Endothelial cell of hepatic sinusoid (primary cell): Measurements from ENCODE around the gene PDZD11.
"Not testable (repeated sequence)": the region's sequence is repeated elsewhere in the genome, so short reads cannot be mapped to it uniquely, and the experiment has no call there.

Experiments
- in situ Hi-C: cut with HindIII; loops from 2 replicates; pipeline ENCODE4 v1.10.0; 2017; ENCODE audit warnings: low sequenced_read_pairs

Gene PDZD11

DNA sequence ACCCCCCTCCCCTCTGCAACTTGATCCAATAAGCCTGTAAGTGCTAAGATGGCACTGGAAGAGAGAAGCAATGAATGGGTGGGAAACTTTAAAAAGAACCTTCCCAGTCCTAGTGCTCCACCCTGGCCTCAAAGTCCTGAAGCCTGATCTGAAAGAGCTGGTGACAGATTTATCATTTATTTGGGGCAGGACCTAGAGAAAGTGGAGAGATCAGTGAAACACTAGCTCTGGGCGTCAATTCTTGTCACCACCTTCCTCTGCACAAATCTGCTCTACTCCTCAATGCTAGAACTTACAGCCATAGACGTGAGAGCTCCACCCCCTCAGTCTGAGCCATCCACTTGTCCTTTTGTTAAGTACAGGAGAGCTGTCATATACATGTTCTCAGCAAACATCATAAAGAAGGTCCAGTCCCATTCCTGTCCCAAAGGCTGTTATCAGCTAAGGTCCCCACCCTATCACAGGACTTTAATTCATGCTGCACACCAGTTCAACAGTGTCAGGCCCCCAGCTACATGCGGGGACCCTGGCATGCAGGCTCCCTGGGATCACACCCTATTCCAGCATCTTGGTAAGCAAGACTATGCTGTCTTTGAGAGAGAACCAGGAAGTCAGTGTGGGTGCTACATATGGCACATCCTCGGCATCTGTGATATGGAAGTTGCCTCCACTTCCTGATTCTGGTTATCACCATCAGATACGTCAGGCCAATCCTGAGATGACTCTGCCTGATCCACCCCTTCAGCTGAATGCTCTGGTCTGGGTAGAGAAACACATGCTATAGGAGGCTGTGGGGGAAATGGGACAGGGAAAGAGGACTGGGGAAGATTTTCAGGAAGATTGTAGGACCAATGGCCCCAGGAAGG, 32.1 kb downstream of the PDZD11 start:
- in situ Hi-C loops: no loop called here

DNA sequence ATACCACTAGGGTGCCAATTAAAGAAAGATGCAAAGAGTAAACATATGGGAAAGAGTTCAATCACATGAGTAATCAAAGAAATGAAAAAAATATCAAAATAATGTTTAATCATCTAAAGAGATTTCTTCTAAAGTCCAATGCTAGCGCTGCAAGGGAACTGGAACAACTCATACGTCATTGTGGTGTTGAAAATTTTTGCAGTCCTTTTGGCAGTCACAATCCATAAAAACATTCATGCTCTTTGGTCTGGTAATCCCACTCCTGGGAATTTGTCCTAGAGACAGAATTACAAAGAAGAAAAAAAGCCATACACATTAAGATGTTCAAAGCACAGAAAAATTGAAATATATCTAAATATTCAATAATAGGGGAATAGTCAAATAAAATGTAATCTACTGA, 34.3 kb downstream of the PDZD11 start:
- in situ Hi-C loops: no loop called here

DNA sequence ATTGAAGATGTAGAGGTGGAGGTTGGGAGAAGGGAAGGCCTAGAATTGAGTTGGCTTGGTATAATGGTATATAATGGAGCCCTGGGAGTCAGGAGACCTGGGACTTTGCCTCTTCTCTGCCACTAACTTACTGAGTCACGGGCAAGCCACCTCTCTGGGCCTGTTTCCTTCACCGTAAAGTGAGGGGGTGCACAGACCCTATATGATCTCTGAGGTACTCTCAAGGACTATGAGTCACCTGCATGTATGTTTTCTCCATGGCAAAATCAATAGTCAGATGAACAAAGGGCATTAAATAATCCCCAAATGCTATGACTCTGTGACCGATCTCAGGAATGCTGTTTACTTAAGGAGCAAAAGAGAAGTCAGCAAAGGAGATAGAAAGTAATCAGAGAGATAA, 34.8 kb downstream of the PDZD11 start:
- in situ Hi-C loops: no loop called here

DNA sequence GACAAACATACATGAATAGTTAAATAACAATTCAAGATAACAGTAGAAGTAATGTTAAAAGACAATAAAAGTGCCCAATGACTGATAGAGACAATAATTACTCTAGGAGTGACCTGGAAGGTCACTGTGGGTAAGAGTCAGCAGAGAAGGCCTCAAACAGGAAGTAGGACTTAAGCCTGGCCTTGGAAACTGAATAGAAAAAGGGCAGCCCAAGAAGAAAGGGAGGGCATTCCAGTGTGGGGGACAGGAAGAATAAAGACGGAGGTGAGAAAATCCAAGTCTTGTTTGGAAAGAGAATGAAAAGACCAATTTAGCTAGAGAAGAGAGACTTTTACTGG, 35.7 kb downstream of the PDZD11 start:
- in situ Hi-C loops: no loop called here

DNA sequence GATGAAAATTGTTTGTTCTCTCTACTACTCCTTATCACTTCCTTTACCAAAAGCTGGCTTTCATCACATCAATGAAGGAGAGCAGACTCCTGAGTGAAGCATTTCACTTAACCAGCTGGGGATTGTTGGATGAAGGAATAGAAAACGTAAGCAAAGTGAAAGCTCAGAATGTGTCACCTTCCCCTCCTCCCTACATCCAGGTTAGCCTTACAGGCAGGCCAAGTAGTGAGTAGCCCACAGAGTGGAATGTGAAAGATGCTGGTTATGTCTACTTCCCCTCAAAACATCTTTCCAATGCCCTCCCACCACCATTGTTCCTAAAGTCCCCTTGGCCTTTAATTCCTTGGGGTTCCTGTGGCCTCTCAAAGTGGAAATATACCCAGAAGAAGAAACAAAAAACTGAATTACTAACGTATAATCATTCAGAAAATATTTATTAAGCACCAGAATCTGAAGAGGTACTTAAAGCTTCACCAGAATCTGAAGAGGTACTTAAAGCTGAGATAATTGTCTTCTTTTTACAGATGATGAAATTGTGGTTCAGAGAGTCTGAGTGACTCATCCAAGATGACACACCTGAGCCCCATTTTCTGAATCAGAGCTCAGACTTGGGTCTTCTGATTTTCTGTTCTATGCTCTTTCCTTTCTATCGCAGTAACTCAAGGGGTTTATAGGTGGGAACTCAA, 36.2 kb downstream of the PDZD11 start:
- in situ Hi-C loops: no loop called here

DNA sequence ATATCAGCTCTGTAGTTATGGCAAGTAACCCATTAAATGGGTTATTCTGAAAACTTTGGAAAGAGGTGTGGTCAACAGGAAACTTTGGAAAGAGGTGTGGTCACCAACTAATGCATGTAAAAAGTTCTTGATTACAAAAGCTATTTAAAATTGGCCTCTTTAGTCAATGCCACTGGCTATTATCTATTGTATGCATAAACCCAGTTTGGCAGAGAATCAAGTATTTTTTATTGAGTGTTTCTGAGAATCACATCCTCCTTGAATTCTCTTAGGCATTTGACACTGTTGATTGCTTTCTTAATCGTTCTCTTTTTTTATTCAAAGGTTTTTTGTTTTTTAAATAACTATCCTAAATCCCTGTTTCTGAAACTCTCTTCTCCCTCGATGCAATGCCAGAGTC, 37.2 kb downstream of the PDZD11 start:
- in situ Hi-C loops: no loop called here

DNA sequence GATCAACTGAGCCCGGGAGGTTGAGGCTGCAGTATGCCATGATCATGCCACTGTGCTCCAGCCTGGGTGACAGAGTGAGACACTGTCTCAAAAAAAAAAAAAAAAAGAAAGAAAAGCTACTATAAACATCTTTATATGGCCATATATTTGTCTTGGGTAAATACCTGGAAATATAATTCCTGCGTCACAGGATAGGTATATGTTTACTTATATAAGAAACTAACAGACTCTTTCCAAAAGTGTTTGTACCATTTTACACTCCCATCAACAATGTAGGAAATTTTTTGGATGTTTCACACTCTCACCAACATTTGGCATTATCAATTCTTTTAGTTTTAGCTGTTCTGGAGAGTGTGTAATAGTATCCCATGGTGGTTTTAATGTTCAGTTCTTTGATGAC, 42.5 kb downstream of the PDZD11 start:
- in situ Hi-C loops: no loop called here

- in situ Hi-C loops: no loop called here
Observed at GRCh38 chrX:70244881-70245280, 44.8 kb downstream of the PDZD11 start.

- in situ Hi-C loops: not testable (repeated sequence)
Observed at GRCh38 chrX:70243601-70244000, 46.1 kb downstream of the PDZD11 start.

DNA sequence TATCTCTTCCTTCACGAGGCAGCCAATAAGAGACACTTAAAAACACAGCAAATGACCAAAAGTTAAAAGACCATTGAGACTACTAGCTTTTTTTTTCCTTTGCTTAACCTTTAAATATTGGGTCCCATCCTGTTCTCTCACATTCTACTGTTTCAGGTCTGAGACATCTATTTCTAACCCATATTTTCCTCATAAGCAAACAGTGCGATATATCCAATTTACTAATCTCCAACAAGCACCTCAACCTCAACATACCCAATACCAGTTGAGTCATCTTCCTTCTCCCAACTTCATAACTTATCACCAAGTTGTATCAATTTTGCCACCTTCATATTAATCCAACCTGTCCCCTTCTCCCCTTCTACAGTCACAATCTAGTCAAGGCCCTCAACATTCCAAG, 48.2 kb downstream of the PDZD11 start:
- in situ Hi-C loops: no loop called here

GRCh38 chrX:70240751-70241150, 49.0 kb downstream of the PDZD11 start:
- in situ Hi-C loops: no loop called here
